Suprapubic skin (tissue), 4 donors: ENCODE measurements around the gene CCDC88A. TPM values are rescaled to one million over a fixed set of nuclear protein-coding genes. Genes with fewer than 3 reads are reported as not detected.

Experiments used
- DNase-seq, 2 donors: peaks; one replicate each; pipeline ENCODE4 v3.0.0-alpha.2; 2019; ENCODE audit warnings: low spot score in 2 of 2
- H3K27ac ChIP-seq: fragments of 200-600 bp; sonication (generic); one replicate; pipeline ENCODE4 v1.5.1; 2019
- H3K27me3 ChIP-seq: fragments of 200-600 bp; sonication (generic); one replicate; pipeline ENCODE4 v1.5.1; 2019
- H3K36me3 ChIP-seq: fragments of 200-600 bp; sonication (generic); one replicate; pipeline ENCODE4 v1.5.1; 2019
- H3K4me1 ChIP-seq: fragments of 200-600 bp; sonication (generic); one replicate; pipeline ENCODE4 v1.5.1; 2019
- H3K4me3 ChIP-seq: fragments of 200-600 bp; sonication (generic); one replicate; pipeline ENCODE4 v1.5.1; 2019; ENCODE audit warnings: mild to moderate bottlenecking
- H3K9me3 ChIP-seq: fragments of 200-600 bp; sonication (generic); one replicate; pipeline ENCODE4 v1.5.1; 2019
- EP300 ChIP-seq: sonication (generic); formaldehyde crosslinking; IDR thresholded peaks from one replicate; pipeline ENCODE4 v1.6.1; 2017; ENCODE audit warnings: antibody characterized with exemption
- POLR2A ChIP-seq, 2 donors: fragments of 450-650 bp; IDR thresholded peaks; one replicate each; pipeline ENCODE4 v1.6.1; 2017; ENCODE audit warnings: antibody characterized with exemption in 2 of 2, mild to moderate bottlenecking in 2 of 2, moderate library complexity in 2 of 2
- POLR2AphosphoS5 ChIP-seq, 3 donors: sonication (generic); formaldehyde crosslinking; IDR thresholded peaks; one replicate each; pipeline ENCODE4 v1.6.1; 2017; ENCODE audit warnings: antibody characterized with exemption in 3 of 3
- WGBS: methylation state at CpG from one replicate; pipeline ENCODE4 v1.1.5; 2018; 5-methylcytosine and 5-hydroxymethylcytosine counted together
- total RNA-seq, 4 donors: library from RNA; depleted of rRNA; stranded (reverse); fragments of >200 nt; gene quantifications; one replicate each; pipeline ENCODE4 v1.1.0, GENCODE V29; 2016
- TF ChIP-seq, protein P1 (sequence below), 2 donors: fragments of 200-600 bp in 1 of 2; fragments of 450-650 bp in 1 of 2; sonication (generic) in 1 of 2; IDR thresholded peaks; one replicate each; pipeline ENCODE4 v1.5.1; 2016 to 2019; ENCODE audit warnings: antibody characterized with exemption in 2 of 2, mild to moderate bottlenecking in 1 of 2, moderate library complexity in 1 of 2

Gene CCDC88A
- total RNA-seq, 4 donors from 2014 or later, result 9.0 to 25.8 (median 18.2) TPM

DNA sequence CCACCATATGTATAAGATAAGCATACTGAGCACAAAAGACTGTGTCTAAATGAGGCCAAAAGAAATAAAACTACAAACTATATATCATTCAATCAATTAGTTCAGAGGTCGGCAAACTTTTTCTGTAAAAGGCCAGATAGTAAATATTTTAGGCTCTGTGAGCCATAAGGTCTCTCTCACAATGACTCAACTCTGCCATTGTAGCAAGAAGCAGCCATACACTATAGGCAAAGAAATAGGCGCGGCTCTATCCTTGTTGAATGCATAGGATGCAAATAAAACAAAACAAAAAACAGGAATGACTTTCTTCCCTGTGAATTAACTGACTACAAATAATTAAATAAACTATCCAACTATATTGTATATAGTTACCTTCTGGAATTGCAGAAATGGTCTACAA lies 8.6 kb upstream of the CCDC88A start:
- 91% methylated on average over 3 of the region's 3 CpGs for WGBS
- no peak for DNase-seq
- no peaks in the 10 kb centered on the region for H3K4me1 ChIP-seq
- H3K27me3 ChIP-seq, result no peaks in the 10 kb centered on the region
- TF ChIP-seq POLR2AphosphoS5 (IDR thresholded peaks at IDR 0.05), result no peak
- TF ChIP-seq EP300, result no peak
- TF ChIP-seq, protein P1, sequence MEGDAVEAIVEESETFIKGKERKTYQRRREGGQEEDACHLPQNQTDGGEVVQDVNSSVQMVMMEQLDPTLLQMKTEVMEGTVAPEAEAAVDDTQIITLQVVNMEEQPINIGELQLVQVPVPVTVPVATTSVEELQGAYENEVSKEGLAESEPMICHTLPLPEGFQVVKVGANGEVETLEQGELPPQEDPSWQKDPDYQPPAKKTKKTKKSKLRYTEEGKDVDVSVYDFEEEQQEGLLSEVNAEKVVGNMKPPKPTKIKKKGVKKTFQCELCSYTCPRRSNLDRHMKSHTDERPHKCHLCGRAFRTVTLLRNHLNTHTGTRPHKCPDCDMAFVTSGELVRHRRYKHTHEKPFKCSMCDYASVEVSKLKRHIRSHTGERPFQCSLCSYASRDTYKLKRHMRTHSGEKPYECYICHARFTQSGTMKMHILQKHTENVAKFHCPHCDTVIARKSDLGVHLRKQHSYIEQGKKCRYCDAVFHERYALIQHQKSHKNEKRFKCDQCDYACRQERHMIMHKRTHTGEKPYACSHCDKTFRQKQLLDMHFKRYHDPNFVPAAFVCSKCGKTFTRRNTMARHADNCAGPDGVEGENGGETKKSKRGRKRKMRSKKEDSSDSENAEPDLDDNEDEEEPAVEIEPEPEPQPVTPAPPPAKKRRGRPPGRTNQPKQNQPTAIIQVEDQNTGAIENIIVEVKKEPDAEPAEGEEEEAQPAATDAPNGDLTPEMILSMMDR (IDR thresholded peaks at IDR 0.05), result no peak
- no peak for TF ChIP-seq POLR2A (IDR thresholded peaks at IDR 0.05)
- no peak overlapping the region for H3K27ac ChIP-seq
- no peaks in the 10 kb centered on the region for H3K9me3 ChIP-seq
- no peaks in the 10 kb centered on the region for H3K36me3 ChIP-seq
- no peak overlapping the region for H3K4me3 ChIP-seq

DNA sequence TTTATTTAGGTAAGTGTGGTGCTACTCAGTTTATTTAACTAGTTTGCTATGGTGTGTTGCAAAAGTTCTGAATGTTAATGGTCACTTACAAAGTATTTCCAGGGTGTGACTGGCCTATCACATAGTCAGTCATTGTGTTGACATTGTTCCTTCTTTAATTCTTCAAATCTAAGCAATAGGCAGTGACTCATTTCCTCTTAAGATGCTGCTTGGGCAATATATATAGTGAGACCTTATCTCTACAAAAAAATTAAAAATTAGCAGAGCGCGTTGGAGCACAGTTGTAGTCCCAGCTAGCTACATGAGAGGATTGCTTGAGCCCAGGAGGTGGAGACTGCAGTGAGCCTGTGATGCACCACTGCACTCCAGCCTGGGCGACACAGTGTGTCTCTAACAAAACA lies 5.8 kb upstream of the CCDC88A start:
- WGBS, result 80% methylated on average over 3 of the region's 3 CpGs
- no peaks in the 10 kb centered on the region for H3K9me3 ChIP-seq
- TF ChIP-seq POLR2AphosphoS5 (IDR thresholded peaks at IDR 0.05) (no peak), POLR2A (IDR thresholded peaks at IDR 0.05) (no peak), EP300 (no peak)
- TF ChIP-seq, protein P1 (IDR thresholded peaks at IDR 0.05), result no peak
- peaks cover 6% of the 10 kb centered on the region for H3K4me1 ChIP-seq
- no peaks in the 10 kb centered on the region for H3K27me3 ChIP-seq
- no peak overlapping the region for H3K27ac ChIP-seq
- H3K4me3 ChIP-seq, result no peak overlapping the region
- no peaks in the 10 kb centered on the region for H3K36me3 ChIP-seq
- DNase-seq, result no peak

DNA sequence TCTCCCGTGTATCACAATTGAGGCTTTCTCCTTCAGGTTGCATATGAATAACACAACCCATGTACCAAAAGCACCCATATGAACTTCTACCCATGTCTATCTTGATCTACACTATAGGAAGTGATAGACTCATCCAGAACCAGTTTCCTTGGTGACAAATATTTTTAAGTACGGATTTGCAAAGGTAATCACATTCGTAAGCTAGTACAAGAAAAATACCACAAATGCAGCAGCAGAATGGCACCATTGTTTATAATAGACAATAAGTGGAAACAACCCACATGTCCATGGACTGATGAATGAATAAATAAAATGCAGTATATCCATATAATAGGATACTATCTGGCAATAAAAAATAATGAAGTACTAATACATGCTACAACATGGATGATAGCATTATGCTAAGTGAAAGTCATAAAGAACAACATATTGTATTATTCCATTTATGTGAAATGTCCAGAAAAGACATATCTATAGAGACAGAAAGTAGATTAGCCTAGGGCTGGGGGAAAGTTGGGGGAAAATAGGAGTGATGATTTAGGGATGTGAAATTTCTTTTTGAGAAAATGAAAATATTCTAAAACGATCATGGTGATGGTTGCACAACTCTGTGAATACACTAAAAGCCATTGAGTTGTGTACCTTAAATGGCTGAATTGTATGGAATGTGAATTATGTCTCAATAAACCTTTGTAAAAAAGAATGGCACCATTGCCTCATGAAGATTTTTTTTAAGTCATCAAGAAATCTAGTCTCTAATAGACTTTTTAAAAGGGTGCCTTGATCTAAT lies 3.4 kb upstream of the CCDC88A start:
- H3K4me1 ChIP-seq, result peaks cover 18% of the 10 kb centered on the region
- H3K36me3 ChIP-seq, result no peaks in the 10 kb centered on the region
- TF ChIP-seq POLR2AphosphoS5 (IDR thresholded peaks at IDR 0.05) (no peak), EP300 (no peak), POLR2A (IDR thresholded peaks at IDR 0.05) (no peak)
- TF ChIP-seq, protein P1 (IDR thresholded peaks at IDR 0.05), result no peak
- no peak overlapping the region for H3K4me3 ChIP-seq
- H3K9me3 ChIP-seq, result no peaks in the 10 kb centered on the region
- no peak for DNase-seq
- no peaks in the 10 kb centered on the region for H3K27me3 ChIP-seq
- WGBS, result 69% methylated on average over 4 of the region's 4 CpGs
- H3K27ac ChIP-seq, result no peak overlapping the region

DNA sequence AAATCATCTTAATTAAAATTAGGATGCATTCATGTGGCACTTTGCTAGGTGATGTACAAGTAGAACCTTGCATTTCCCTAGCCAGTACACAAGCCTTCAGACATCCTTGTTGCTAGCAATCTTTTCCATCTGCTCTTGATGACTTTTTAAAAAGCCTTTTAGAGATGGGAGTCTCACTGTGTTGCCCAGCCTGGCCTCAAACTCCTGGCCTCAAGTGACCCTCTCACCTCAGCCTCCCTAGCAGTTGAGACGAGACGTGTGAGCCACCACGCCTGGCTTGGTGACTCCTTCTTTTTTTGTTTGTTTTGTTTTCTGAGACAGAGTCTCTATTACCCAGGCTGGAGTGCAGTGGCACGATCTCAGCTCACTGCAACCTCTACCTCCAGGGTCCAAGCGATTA lies 1.7 kb upstream of the CCDC88A start:
- Histone ChIP-seq H3K36me3 (no peaks in the 10 kb centered on the region), H3K4me1 (peaks cover 26% of the 10 kb centered on the region), H3K4me3 (no peak overlapping the region), H3K27ac (no peak overlapping the region), H3K9me3 (no peaks in the 10 kb centered on the region), H3K27me3 (no peaks in the 10 kb centered on the region)
- 95% methylated on average over 5 of the region's 5 CpGs for WGBS
- no peak for DNase-seq
- no peak for TF ChIP-seq POLR2AphosphoS5 (IDR thresholded peaks at IDR 0.05)
- TF ChIP-seq, protein P1 (IDR thresholded peaks at IDR 0.05), result no peak
- no peak for TF ChIP-seq POLR2A (IDR thresholded peaks at IDR 0.05)
- TF ChIP-seq EP300, result no peak

DNA sequence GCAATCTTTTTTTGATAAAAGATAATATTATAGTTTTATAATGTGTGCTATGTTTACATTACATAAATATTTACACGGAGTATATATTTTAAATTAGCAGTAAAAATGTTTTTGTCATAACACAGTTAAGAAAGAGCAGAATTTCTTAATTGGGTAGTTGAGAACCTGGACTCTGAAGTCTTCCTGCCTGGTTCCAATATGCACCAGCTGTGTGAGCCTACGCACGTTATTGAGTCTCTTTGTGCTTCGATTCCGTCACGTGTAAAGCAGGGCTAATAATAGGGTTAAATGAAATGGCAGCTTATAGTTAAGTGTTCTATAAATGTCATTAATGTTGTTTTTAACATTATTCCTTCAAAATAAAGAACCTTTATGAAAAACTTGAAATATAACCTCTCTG lies 1.2 kb upstream of the CCDC88A start:
- no peak for DNase-seq
- H3K27me3 ChIP-seq, result no peaks in the 10 kb centered on the region
- H3K4me1 ChIP-seq, result peaks cover 26% of the 10 kb centered on the region
- 56% methylated on average over 6 of the region's 6 CpGs for WGBS
- no peaks in the 10 kb centered on the region for H3K9me3 ChIP-seq
- TF ChIP-seq POLR2AphosphoS5 (IDR thresholded peaks at IDR 0.05), result no peak
- TF ChIP-seq EP300, result no peak
- TF ChIP-seq POLR2A (IDR thresholded peaks at IDR 0.05), result no peak
- TF ChIP-seq, protein P1 (IDR thresholded peaks at IDR 0.05), result no peak
- H3K4me3 ChIP-seq, result peak overlapping the region; percentile 86
- H3K27ac ChIP-seq, result no peak overlapping the region
- H3K36me3 ChIP-seq, result no peaks in the 10 kb centered on the region
